K562 (cell line): ENCODE measurements around the gene VAPB. TPM values are rescaled to one million over a fixed set of nuclear protein-coding genes. Genes with fewer than 3 reads are reported as not detected.

Experiments used
- ATAC-seq: fragments of 200-7000 bp; cut with Tn5 transposase; 3 replicates; pipeline ENCODE4 v1.9.1; 2020; ENCODE audit warnings: moderate library complexity
- BruUV-seq: library from RNA; stranded (reverse); fragments of 400-500 nt; replicated peaks from 2 replicates; lab custom pipeline; 2021; lab: Mats Ljungman, UMichigan
- CTCF ChIA-PET: fragments of 300-600 bp; formaldehyde crosslinking; extraction: SDS; loops from one replicate; lab custom pipeline; 2021; ENCODE audit warnings: low intra/inter-chr PET ratio; lab: Yijun Ruan, JAX
- POLR2A ChIA-PET: fragments of 300-600, 350-650 bp; sonication (Branson Sonifier 250); formaldehyde crosslinking; extraction: SDS; loops from one replicate; lab custom pipeline; 2021; ENCODE audit warnings: antibody characterized with exemption, inconsistent platforms; lab: Yijun Ruan, JAX
- DNase-seq, 4 experiments: peaks; one replicate each; pipeline versions ENCODE4 v3.0.0 to v3.0.0-alpha.2; 2011 to 2018; ENCODE audit warnings: low spot score in 3 of 4, mixed read lengths in 3 of 4; ENCODE audit errors: extremely low read depth in 1 of 4
- FAIRE-seq: peaks from 2 replicates; lab custom pipeline; 2011; peaks lifted over from hg19 to GRCh38; lab: Jason Lieb, UNC
- H2AFZ ChIP-seq: 2 replicates; pipeline ENCODE4 v1.6.0; 2011; ENCODE audit warnings: low read depth, low read length, control low read depth, inconsistent platforms
- H3K27ac ChIP-seq: fragments of 200-600 bp; 3 replicates; pipeline ENCODE4 v1.8.0; 2011; ENCODE audit warnings: low read depth, mild to moderate bottlenecking, control low read depth, inconsistent platforms, low read length, moderate library complexity, mixed read lengths; ENCODE audit errors: extremely low read depth
- H3K27me3 ChIP-seq, 2 experiments: fragments of 300-600 bp in 1 of 2; 2 replicates in 1 of 2; 3 replicates in 1 of 2; pipeline versions ENCODE4 v1.6.0 to v1.8.0; 2011; ENCODE audit warnings: inconsistent platforms in 2 of 2, low read length in 2 of 2, mild to moderate bottlenecking in 1 of 2, mixed read lengths in 1 of 2, moderate library complexity in 1 of 2; ENCODE audit not compliant: control insufficient read depth in 2 of 2, insufficient read depth in 2 of 2
- H3K36me3 ChIP-seq: fragments of 300-600 bp; 3 replicates; pipeline ENCODE4 v1.8.0; 2011; ENCODE audit warnings: mild to moderate bottlenecking, low read length, inconsistent platforms; ENCODE audit not compliant: control insufficient read depth, insufficient read depth
- H3K4me1 ChIP-seq, 2 experiments: fragments of 200-600 bp in 1 of 2; replicated peaks in 1 of 2; 2 replicates in 1 of 2; 3 replicates in 1 of 2; pipeline versions ENCODE4 v1.5.1 to v1.8.0; 2011; ENCODE audit warnings: inconsistent platforms in 2 of 2, low read length in 2 of 2, mild to moderate bottlenecking in 1 of 2, mixed read lengths in 1 of 2, moderate library complexity in 1 of 2; ENCODE audit not compliant: control insufficient read depth in 2 of 2, insufficient read depth in 2 of 2
- H3K4me2 ChIP-seq: 2 replicates; pipeline ENCODE4 v1.6.1; 2011; ENCODE audit warnings: low read length, control low read depth, inconsistent platforms, mixed read lengths; ENCODE audit not compliant: insufficient read depth
- H3K4me3 ChIP-seq: fragments of 200-600 bp; sonication (generic), shearing (Covaris generic); 2 replicates; pipeline ENCODE4 v1.5.1; 2016; ENCODE audit warnings: control low read depth, inconsistent platforms
- H3K79me2 ChIP-seq: fragments of 200-600 bp; 3 replicates; pipeline ENCODE4 v1.8.0; 2011; ENCODE audit warnings: low read length, inconsistent platforms; ENCODE audit not compliant: control insufficient read depth, insufficient read depth
- H3K9ac ChIP-seq, 2 experiments: 2 replicates each; pipeline versions ENCODE4 v1.6.0 to v1.6.1; 2011; ENCODE audit warnings: low read depth in 2 of 2, low read length in 2 of 2, control low read depth in 1 of 2, inconsistent platforms in 1 of 2, mild to moderate bottlenecking in 1 of 2, mixed read lengths in 1 of 2; ENCODE audit not compliant: insufficient read depth in 1 of 2
- H3K9me1 ChIP-seq: one replicate; pipeline ENCODE4 v1.6.0; 2011; ENCODE audit warnings: inconsistent platforms, mild to moderate bottlenecking, low read length, moderate library complexity; ENCODE audit not compliant: control insufficient read depth, insufficient read depth
- H3K9me3 ChIP-seq: replicated peaks from 2 replicates; pipeline ENCODE4 v1.5.1; 2011; ENCODE audit warnings: low read depth, low read length, inconsistent platforms; ENCODE audit not compliant: control insufficient read depth, insufficient read depth
- H4K20me1 ChIP-seq: replicated peaks from 2 replicates; pipeline ENCODE4 v1.6.1; 2011; ENCODE audit warnings: low read length, inconsistent platforms, mixed read lengths; ENCODE audit not compliant: control insufficient read depth, insufficient read depth
- ARID2 ChIP-seq: fragments of 450-650 bp; IDR thresholded peaks from 2 replicates; pipeline ENCODE4 v1.6.1; 2017; ENCODE audit warnings: antibody characterized with exemption, mild to moderate bottlenecking
- CAMTA2 ChIP-seq: fragments of 250-450 bp; sonication (Bioruptor Pico); conservative IDR thresholded peaks from 2 replicates; pipeline ENCODE4 v1.5.1; 2022
- ID3 ChIP-seq, 2 experiments: fragments of 250-450 bp in 1 of 2; fragments of 450-650 bp in 1 of 2; sonication (Bioruptor Pico) in 1 of 2; IDR thresholded peaks; 2 replicates each; pipeline versions ENCODE4 v1.6.1 to v1.8.0; 2016 to 2021; ENCODE audit warnings: mild to moderate bottlenecking in 2 of 2, moderate library complexity in 2 of 2, missing compliant biosample characterization in 1 of 2, missing genetic modification characterization in 1 of 2
- MED1 ChIP-seq: sonication (generic); formaldehyde crosslinking; IDR thresholded peaks from 2 replicates; pipeline ENCODE4 v1.8.1; 2023; ENCODE audit warnings: missing genetic modification reagents, borderline replicate concordance
- MLLT1 ChIP-seq, 2 experiments: fragments of 450-650 bp; IDR thresholded peaks; 2 replicates each; pipeline ENCODE4 v1.6.1; 2016
- MNT ChIP-seq, 2 experiments: fragments of 450-650 bp; conservative IDR thresholded peaks; 2 replicates each; pipeline ENCODE4 v1.6.1; 2017; ENCODE audit warnings: mild to moderate bottlenecking in 2 of 2, moderate library complexity in 2 of 2
- PKNOX1 ChIP-seq: fragments of 450-650 bp; IDR thresholded peaks from 2 replicates; pipeline ENCODE4 v1.6.1; 2016
- RHOXF2B ChIP-seq: fragments of 250-450 bp; sonication (Bioruptor Pico); conservative IDR thresholded peaks from 2 replicates; pipeline ENCODE4 v1.5.1; 2021
- TCF15 ChIP-seq: fragments of 250-450 bp; sonication (Bioruptor Pico); IDR thresholded peaks from 2 replicates; pipeline ENCODE4 v1.8.0; 2022; ENCODE audit warnings: moderate library complexity, mild to moderate bottlenecking, inconsistent platforms
- TFAM ChIP-seq: fragments of 250-450 bp; sonication (Bioruptor Pico); conservative IDR thresholded peaks from 2 replicates; pipeline ENCODE4 v1.5.0; 2021; ENCODE audit warnings: mild to moderate bottlenecking, moderate library complexity
- ZBTB17 ChIP-seq: fragments of 450-650 bp; formaldehyde crosslinking; IDR thresholded peaks from 2 replicates; pipeline ENCODE4 v1.4.0; 2020; ENCODE audit warnings: mild to moderate bottlenecking
- ZBTB2 ChIP-seq: fragments of 450-650 bp; IDR thresholded peaks from 2 replicates; pipeline ENCODE4 v1.6.1; 2016; ENCODE audit warnings: antibody characterized with exemption
- ZNF23 ChIP-seq: fragments of 250-450 bp; sonication (Bioruptor Pico); IDR thresholded peaks from 2 replicates; pipeline ENCODE4 v1.4.0; 2020; ENCODE audit warnings: mild to moderate bottlenecking
- WGBS: fragments of 100-300 bp; shearing (Covaris generic); methylation state at CpG from one replicate; pipeline ENCODE4 v1.1.6; 2016; ENCODE audit warnings: low coverage, mixed read lengths; ENCODE audit not compliant: insufficient coverage; ENCODE audit errors: missing lambda C conversion rate; 5-methylcytosine and 5-hydroxymethylcytosine counted together
- in situ Hi-C: fragments of 300-500 bp; cut with MboI; formaldehyde crosslinking; loops from 4 replicates; pipeline ENCODE4 v1.15.0; 2018; ENCODE audit warnings: inconsistent platforms, mixed read lengths
- intact Hi-C: fragments of 100-400 bp; cut with micrococcal nuclease; formaldehyde crosslinking; loops from 2 replicates; pipeline ENCODE4 v1.14.2; 2022
- polyA plus RNA-seq, 8 experiments: library from polyadenylated mRNA; depleted of rRNA in 4 of 8; stranded (reverse) in 5 of 8; unstranded in 3 of 8; fragments of >200 nt; fragmentation: Nextera tagmentation in 2 of 8; fragmentation: Illumina TruSeq in 1 of 8; extraction: Ambion mirVana in 2 of 8; extraction: Trizol in 1 of 8; gene quantifications; 2 replicates each; pipeline versions ENCODE4 v1.2.1 to v1.2.3, GENCODE V29; 2011 to 2014; ENCODE audit warnings: inconsistent platforms in 1 of 8, missing spikeins in 1 of 8
- total RNA-seq, 7 experiments: library from RNA; depleted of rRNA in 6 of 7; stranded (reverse); fragments of >200 nt in 6 of 7; fragmentation: Illumina TruSeq in 2 of 7; extraction: Trizol in 2 of 7; gene quantifications; 2 replicates each; pipeline versions ENCODE4 v1.2.1 to v1.2.3, GENCODE V29; 2011 to 2021; ENCODE audit warnings: low replicate concordance in 1 of 7

VAPB gene
- total and polyA plus RNA-seq, 9 of the 15 experiments (the other 6 are each of a cell fraction or from before 2014, with no cell fraction given) = 3.4 to 51.0 (median 27.9) TPM

- ATAC-seq = no peak
- DNase-seq = no peak
These were observed 89.2 kb downstream of the VAPB start for GRCh38 chr20:58478141-58478805.

More at GRCh38 chr20:58478141-58478805, 89.2 kb downstream of the VAPB start:
- Histone ChIP-seq H3K9me3 (no peaks in the 10 kb centered on the region), H2AFZ (no peak overlapping the region), H3K9ac (no peak overlapping the region), H3K27ac (no peak overlapping the region), H3K27me3 (peaks cover 11 to 29% of the 10 kb centered on the region in 2 experiments; a peak in 4 of 5 replicates), H3K4me1 (peaks cover 3 to 4% of the 10 kb centered on the region in 2 experiments; a peak in 3 of 5 replicates), H3K9me1 (no peaks in the 10 kb centered on the region)
- FAIRE-seq = no peak
- TF ChIP-seq MNT (conservative IDR thresholded peaks at IDR 0.05) (no peak), PKNOX1 (no peak), MLLT1 (IDR thresholded peaks at IDR 0.05) (no peak), MED1 (CRISPR knock-in tag) (no peak), ARID2 (no peak), ZBTB17 (CRISPR knock-in tag) (no peak), ID3 (CRISPR knock-in tag; IDR thresholded peaks at IDR 0.05) (no peak), ID3 (tag; IDR thresholded peaks at IDR 0.05) (no peak), ZNF23 (CRISPR knock-in tag) (no peak), TCF15 (CRISPR knock-in tag) (no peak), CAMTA2 (CRISPR knock-in tag) (no peak), ZBTB2 (no peak), TFAM (CRISPR knock-in tag) (no peak), RHOXF2B (CRISPR knock-in tag) (no peak)
- TF ChIP-seq, all 486 proteins: peak for 0
- in situ Hi-C loops (loop anchor here (10.0 kb wide), 1 partner anchor 347 kb away; no protein-coding TSS in a partner anchor), intact Hi-C loops (no loop called here)
- no peak overlapping the region for H3K4me2 ChIP-seq
- no peak overlapping the region for H3K4me3 ChIP-seq
- ChIA-PET CTCF (no interaction called here), POLR2A (interaction anchor here (1.0 kb wide), 1 partner anchor 173 kb away, joined by 3 read pairs; the partner anchor contains the start of gene STX16)
- 0% methylated on average over 3 of the region's 3 CpGs for WGBS
- no peaks in the 10 kb centered on the region for H3K79me2 ChIP-seq
- H4K20me1 ChIP-seq = no peaks in the 10 kb centered on the region
- no peaks in the 10 kb centered on the region for H3K36me3 ChIP-seq
- no TSS peak for BruUV-seq
